HepG2 (cell line): Measurements from ENCODE around the gene CCNB1IP1. TPM values are rescaled to one million over a fixed set of nuclear protein-coding genes. Genes with fewer than 3 reads are reported as not detected.

ENCODE experiments used
- ARNT2 ChIP-seq: sonication (generic); formaldehyde crosslinking; IDR thresholded peaks from 2 replicates; pipeline ENCODE4 v1.8.0; 2022; ENCODE audit warnings: mild to moderate bottlenecking, low read depth, missing genetic modification reagents, moderate library complexity
- CEBPB ChIP-seq: IDR thresholded peaks from 2 replicates; pipeline ENCODE4 v1.6.1; 2011; ENCODE audit warnings: low read depth, low read length, improper control_type of control experiment, borderline replicate concordance
- ELF4 ChIP-seq: sonication (generic); formaldehyde crosslinking; IDR thresholded peaks from 2 replicates; pipeline ENCODE4 v1.5.0; 2020; ENCODE audit warnings: missing genetic modification reagents, mild to moderate bottlenecking, moderate library complexity, borderline replicate concordance
- ERF ChIP-seq: IDR thresholded peaks from 2 replicates; pipeline ENCODE4 v1.6.1; 2018; ENCODE audit warnings: missing biosample characterization, missing genetic modification reagents
- HOXD1 ChIP-seq: sonication (generic); formaldehyde crosslinking; IDR thresholded peaks from 2 replicates; pipeline ENCODE4 v1.5.0; 2020; ENCODE audit warnings: missing genetic modification reagents
- KLF15 ChIP-seq: sonication (generic); formaldehyde crosslinking; IDR thresholded peaks from 2 replicates; pipeline ENCODE4 v1.8.1; 2023; ENCODE audit warnings: borderline replicate concordance, mild to moderate bottlenecking, inconsistent platforms, missing genetic modification reagents, mixed read lengths
- MAZ ChIP-seq, 2 experiments: sonication (generic) in 1 of 2; formaldehyde crosslinking in 1 of 2; IDR thresholded peaks; 2 replicates each; pipeline versions ENCODE4 v1.5.0 to v1.6.1; 2012 to 2020; ENCODE audit warnings: low read depth in 2 of 2, mild to moderate bottlenecking in 2 of 2, borderline replicate concordance in 1 of 2, improper control_type of control experiment in 1 of 2, low read length in 1 of 2, missing genetic modification reagents in 1 of 2, moderate library complexity in 1 of 2
- MBNL3 ChIP-seq: fragments of 250-450 bp; sonication (Bioruptor Pico); conservative IDR thresholded peaks from 2 replicates; pipeline ENCODE4 v1.8.0; 2022; ENCODE audit warnings: mild to moderate bottlenecking, inconsistent platforms
- NKX3-1 ChIP-seq: sonication (generic); formaldehyde crosslinking; IDR thresholded peaks from 2 replicates; pipeline ENCODE4 v1.5.0; 2020; ENCODE audit warnings: missing genetic modification reagents
- NR2C2 ChIP-seq: sonication (generic); formaldehyde crosslinking; IDR thresholded peaks from 2 replicates; pipeline ENCODE4 v1.4.0; 2020; ENCODE audit warnings: missing genetic modification reagents, mild to moderate bottlenecking, moderate library complexity, borderline replicate concordance
- PHF20 ChIP-seq: sonication (generic); formaldehyde crosslinking; IDR thresholded peaks from 2 replicates; pipeline ENCODE4 v1.5.0; 2020; ENCODE audit warnings: mild to moderate bottlenecking, missing genetic modification reagents
- SAFB2 ChIP-seq: sonication (generic); formaldehyde crosslinking; IDR thresholded peaks from 2 replicates; pipeline ENCODE4 v1.5.1; 2020; ENCODE audit warnings: missing genetic modification reagents, low read depth, mild to moderate bottlenecking, borderline replicate concordance
- SRF ChIP-seq: IDR thresholded peaks from 2 replicates; pipeline ENCODE4 v1.6.1; 2011; ENCODE audit warnings: mild to moderate bottlenecking, low read depth, low read length, moderate library complexity
- TFDP1 ChIP-seq: IDR thresholded peaks from 2 replicates; pipeline ENCODE4 v1.6.1; 2016; ENCODE audit warnings: missing compliant biosample characterization, missing genetic modification reagents, borderline replicate concordance
- TOPORS ChIP-seq: sonication (generic); formaldehyde crosslinking; IDR thresholded peaks from 2 replicates; pipeline ENCODE4 v1.8.0; 2023; ENCODE audit warnings: mild to moderate bottlenecking, missing genetic modification reagents
- TP53 ChIP-seq: sonication (generic); formaldehyde crosslinking; conservative IDR thresholded peaks from 2 replicates; pipeline ENCODE4 v1.4.0; 2020; ENCODE audit warnings: missing genetic modification reagents
- ZBTB21 ChIP-seq: sonication (generic); formaldehyde crosslinking; IDR thresholded peaks from 2 replicates; pipeline ENCODE4 v1.4.0; 2020; ENCODE audit warnings: missing genetic modification reagents
- ZFP41 ChIP-seq: sonication (generic); formaldehyde crosslinking; IDR thresholded peaks from 2 replicates; pipeline ENCODE4 v1.4.0; 2020; ENCODE audit warnings: mild to moderate bottlenecking, missing genetic modification reagents, borderline replicate concordance
- ZNF335 ChIP-seq: sonication (generic); formaldehyde crosslinking; IDR thresholded peaks from 2 replicates; pipeline ENCODE4 v1.4.0; 2020; ENCODE audit warnings: missing genetic modification reagents
- ZNF652 ChIP-seq: IDR thresholded peaks from 2 replicates; pipeline ENCODE4 v1.6.1; 2016; ENCODE audit warnings: low read depth, borderline replicate concordance
- ZNF75D ChIP-seq: sonication (generic); formaldehyde crosslinking; IDR thresholded peaks from 2 replicates; pipeline ENCODE4 v1.8.1; 2023; ENCODE audit warnings: missing genetic modification reagents, mild to moderate bottlenecking, borderline replicate concordance
- ZSCAN20 ChIP-seq: sonication (generic); formaldehyde crosslinking; IDR thresholded peaks from 2 replicates; pipeline ENCODE4 v1.4.0; 2020; ENCODE audit warnings: missing genetic modification reagents, mild to moderate bottlenecking, borderline replicate concordance
- polyA plus RNA-seq, 8 experiments: library from polyadenylated mRNA; depleted of rRNA in 3 of 8; stranded (reverse) in 7 of 8; unstranded in 1 of 8; fragments of >200 nt; fragmentation: Illumina TruSeq in 4 of 8; extraction: Trizol in 4 of 8; gene quantifications; 2 replicates each; pipeline versions ENCODE4 v1.2.1 to v1.2.3, GENCODE V29; 2011 to 2016; ENCODE audit warnings: low read depth in 4 of 8, missing spikeins in 1 of 8, mixed read lengths in 1 of 8; ENCODE audit not compliant: insufficient read depth in 1 of 8
- total RNA-seq, 5 experiments: library from RNA; depleted of rRNA; stranded (reverse); fragments of >200 nt; fragmentation: Illumina TruSeq; extraction: Trizol; gene quantifications; 2 replicates each; pipeline ENCODE4 v1.2.3, GENCODE V29; 2016; ENCODE audit warnings: low read depth in 1 of 5
- TF ChIP-seq, protein P1 (sequence below), 2 experiments: sonication (generic) in 1 of 2; formaldehyde crosslinking in 1 of 2; IDR thresholded peaks; 2 replicates each; pipeline versions ENCODE4 v1.4.0 to v1.6.1; 2018 to 2020; ENCODE audit warnings: missing genetic modification reagents in 2 of 2, borderline replicate concordance in 1 of 2, low read depth in 1 of 2, mild to moderate bottlenecking in 1 of 2, missing biosample characterization in 1 of 2
- TF ChIP-seq, protein P2 (sequence below): sonication (generic); formaldehyde crosslinking; IDR thresholded peaks from 2 replicates; pipeline ENCODE4 v1.5.0; 2020; ENCODE audit warnings: missing genetic modification reagents

Gene CCNB1IP1
- total and polyA plus RNA-seq, 2 of the 13 experiments (the other 11 are each of a cell fraction or from before 2014, with no cell fraction given): 98.3 to 125 TPM

DNA sequence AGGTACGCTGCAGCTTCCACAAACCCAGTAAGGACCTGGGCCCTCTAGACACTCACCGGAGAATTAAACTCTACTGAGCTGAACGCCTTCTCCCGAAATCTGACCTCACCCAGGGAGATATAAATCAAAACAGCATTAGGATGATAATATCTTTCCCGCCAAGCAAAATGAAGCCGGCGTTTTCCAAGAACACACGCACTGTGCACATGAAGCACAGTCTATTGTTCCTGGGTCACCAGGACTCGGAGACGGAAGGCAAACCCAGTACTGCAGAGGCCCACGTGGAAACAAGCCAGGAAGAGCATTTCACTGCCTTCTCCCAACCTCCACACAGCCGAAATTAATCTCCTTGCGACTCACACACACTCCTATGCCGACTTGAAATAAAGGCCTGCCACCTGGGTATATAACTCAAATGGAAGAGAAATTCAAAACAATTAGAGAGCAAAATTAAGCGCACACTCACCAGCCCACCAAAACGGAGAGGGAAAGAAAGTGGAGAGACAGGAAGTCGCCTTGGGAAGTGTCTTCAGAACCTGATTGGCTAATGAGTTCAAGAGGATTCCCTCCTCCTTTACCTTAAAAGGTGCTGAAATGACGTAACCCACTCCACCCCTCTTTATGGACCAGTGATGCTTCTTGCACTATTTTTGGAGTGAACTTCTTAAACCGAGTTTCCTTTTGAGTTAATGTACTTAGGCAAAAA lies at the start of gene CCNB1IP1 (continued):
- TF ChIP-seq TFDP1 (no peak; the same call in 1 of the 2 replicates), ZFP41 (0 out of 2 replicates have a peak, but pooled peaks have one; percentile 48), CEBPB (peak; percentile 89), SAFB2 (no peak), ZNF75D (CRISPR knock-in tag) (no peak), TOPORS (CRISPR knock-in tag) (no peak), ELF4 (CRISPR knock-in tag) (peak; percentile 95), ZBTB21 (CRISPR knock-in tag) (no peak), HOXD1 (CRISPR knock-in tag) (no peak), SRF (peak; percentile 100), NR2C2 (no peak; the same call in none of the 2 replicates), KLF15 (CRISPR knock-in tag) (peak; percentile 44; the same call in 1 of the 2 replicates), MAZ (IDR thresholded peaks at IDR 0.05; ENCODE audit: borderline replicate concordance, low read depth, low read length) (no peak), MAZ (CRISPR knock-in tag; IDR thresholded peaks at IDR 0.05; ENCODE audit: low read depth) (peak; percentile 23; the same call in 1 of the 2 replicates), NKX3-1 (CRISPR knock-in tag) (no peak), ARNT2 (CRISPR knock-in tag) (no peak), ZSCAN20 (0 out of 2 replicates have a peak, but pooled peaks have one; percentile 46), MBNL3 (CRISPR knock-in tag) (no peak), ERF (CRISPR knock-in tag) (0 out of 2 replicates have a peak, but pooled peaks have one; percentile 60), ZNF335 (CRISPR knock-in tag) (0 out of 2 replicates have a peak, but pooled peaks have one; percentile 33), TP53 (CRISPR knock-in tag) (no peak), ZNF652 (CRISPR knock-in tag) (no peak), PHF20 (CRISPR knock-in tag) (peak; percentile 69)
- TF ChIP-seq, protein P1, sequence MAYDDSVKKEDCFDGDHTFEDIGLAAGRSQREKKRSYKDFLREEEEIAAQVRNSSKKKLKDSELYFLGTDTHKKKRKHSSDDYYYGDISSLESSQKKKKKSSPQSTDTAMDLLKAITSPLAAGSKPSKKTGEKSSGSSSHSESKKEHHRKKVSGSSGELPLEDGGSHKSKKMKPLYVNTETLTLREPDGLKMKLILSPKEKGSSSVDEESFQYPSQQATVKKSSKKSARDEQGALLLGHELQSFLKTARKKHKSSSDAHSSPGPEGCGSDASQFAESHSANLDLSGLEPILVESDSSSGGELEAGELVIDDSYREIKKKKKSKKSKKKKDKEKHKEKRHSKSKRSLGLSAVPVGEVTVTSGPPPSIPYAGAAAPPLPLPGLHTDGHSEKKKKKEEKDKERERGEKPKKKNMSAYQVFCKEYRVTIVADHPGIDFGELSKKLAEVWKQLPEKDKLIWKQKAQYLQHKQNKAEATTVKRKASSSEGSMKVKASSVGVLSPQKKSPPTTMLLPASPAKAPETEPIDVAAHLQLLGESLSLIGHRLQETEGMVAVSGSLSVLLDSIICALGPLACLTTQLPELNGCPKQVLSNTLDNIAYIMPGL (CRISPR knock-in tag; IDR thresholded peaks at IDR 0.05; ENCODE audit: borderline replicate concordance in 1 of 2, low read depth in 1 of 2): peak in 1 of 2 experiments; percentile 77; a peak in 3 of 4 replicates
- TF ChIP-seq, protein P2, sequence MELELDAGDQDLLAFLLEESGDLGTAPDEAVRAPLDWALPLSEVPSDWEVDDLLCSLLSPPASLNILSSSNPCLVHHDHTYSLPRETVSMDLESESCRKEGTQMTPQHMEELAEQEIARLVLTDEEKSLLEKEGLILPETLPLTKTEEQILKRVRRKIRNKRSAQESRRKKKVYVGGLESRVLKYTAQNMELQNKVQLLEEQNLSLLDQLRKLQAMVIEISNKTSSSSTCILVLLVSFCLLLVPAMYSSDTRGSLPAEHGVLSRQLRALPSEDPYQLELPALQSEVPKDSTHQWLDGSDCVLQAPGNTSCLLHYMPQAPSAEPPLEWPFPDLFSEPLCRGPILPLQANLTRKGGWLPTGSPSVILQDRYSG (CRISPR knock-in tag): no peak
